ENCODE measurements around the gene STIL. TPM values are rescaled to one million over a fixed set of nuclear protein-coding genes. Genes with fewer than 3 reads are reported as not detected.
"Not testable (repeated sequence)": the region's sequence is repeated elsewhere in the genome, so short reads cannot be mapped to it uniquely, and the experiment has no call there.

Gene STIL
- total RNA-seq, 1 donor from 2014 or later, result 6.1 TPM

GRCh38 chr1:47317841-47318240 is 3.9 kb upstream of the STIL start:
- no peak for DNase-seq

DNA sequence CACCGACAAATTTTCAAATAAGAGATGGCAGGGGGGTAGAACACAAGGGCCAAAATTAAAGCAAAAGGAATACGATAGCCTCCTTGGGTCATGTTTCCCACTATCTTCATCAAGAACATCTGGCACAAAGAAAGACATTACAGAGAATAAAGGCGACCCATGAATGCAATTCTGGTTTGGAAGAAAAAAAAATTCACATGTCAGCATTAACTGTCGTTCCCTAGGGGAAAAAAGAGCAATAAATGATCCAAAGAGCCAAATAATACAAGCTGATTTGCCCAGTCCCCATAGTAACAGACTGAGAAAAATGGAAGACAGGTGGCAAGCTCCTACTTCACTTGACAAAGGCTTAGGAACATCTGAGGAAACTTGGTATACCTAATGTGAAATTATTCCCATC is 4.5 kb downstream of the STIL start:
- DNase-seq, result no peak

GRCh38 chr1:47302472-47302871 is 11.5 kb downstream of the STIL start:
- DNase-seq, result no peak

DNA sequence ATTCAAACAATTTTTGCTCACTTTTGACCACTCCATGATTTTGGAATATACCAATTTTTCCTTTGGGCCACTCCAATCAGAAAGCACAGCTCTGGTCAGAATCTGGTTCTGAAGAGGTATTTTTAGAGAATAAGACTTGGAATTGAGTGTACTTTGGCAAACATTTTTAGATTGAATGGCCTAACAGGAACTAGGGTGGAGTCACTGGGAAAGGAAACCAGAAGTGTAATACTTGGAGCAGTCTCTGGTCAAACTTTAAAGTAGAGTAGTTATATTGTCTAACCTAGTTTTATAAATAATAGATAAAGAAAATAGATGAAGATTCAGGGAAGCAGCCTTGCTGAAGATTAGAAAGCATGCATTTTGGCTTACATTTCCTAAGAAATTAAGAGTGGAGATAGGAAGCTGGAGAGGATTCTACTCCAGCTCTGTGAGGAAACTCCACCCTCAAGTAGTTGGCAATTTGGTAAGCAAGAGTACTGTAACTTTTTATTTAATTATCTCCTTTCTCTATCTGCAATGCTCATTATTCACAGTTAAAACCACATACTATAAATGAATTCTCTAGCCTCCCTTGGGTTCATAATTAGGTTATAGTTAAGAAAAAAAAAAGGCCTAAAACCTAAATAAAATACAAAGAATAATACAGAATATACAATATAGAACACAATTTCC is 15.8 kb downstream of the STIL start:
- peak; percentile 30 for DNase-seq

- DNase-seq, result no peak
Measured at GRCh38 chr1:47295579-47295978, 18.4 kb downstream of the STIL start.

DNA sequence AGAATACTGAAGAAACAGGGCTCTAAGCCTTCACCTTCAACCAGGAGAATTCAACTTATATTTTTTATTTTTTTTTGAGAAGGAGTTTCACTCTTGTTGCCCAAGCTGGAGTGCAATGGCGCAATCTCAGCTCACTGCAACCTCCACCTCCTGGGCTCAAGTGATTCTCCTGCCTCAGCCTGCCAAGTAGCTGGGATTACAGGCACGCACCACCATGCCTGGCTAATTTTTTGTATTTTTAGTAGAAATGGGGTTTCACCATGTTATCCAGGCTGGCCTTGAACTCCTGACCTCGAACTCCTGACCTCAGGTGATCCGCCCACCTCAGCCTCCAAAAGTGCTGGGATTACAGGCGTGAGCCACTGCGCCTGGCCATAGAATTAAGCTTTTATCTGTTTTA is 19.1 kb downstream of the STIL start:
- DNase-seq, result not testable (repeated sequence)

GRCh38 chr1:47288116-47288515 is 25.8 kb downstream of the STIL start:
- not testable (repeated sequence) for DNase-seq

DNA sequence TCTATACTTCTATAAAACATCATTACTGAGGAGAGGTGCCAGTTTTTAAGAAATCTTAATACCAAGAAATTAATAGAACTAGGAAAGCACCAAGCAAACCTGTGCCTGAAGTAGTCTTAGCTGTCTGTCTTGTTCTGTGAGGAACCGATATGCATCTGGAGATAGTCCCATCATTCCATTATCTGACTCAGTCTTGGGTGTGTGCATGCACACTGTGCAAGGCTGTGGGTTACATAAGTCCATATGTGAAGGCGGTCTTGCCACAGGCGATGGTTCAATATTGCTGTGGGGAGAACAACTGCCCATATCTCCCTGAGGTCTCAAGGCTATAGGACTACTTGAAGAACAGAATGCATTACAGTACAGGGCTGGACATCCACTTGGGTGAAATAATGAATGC is 33.8 kb downstream of the STIL start:
- DNase-seq, result no peak

- no peak for DNase-seq
Measured at GRCh38 chr1:47276850-47277249, 37.1 kb downstream of the STIL start.

- DNase-seq, result not testable (repeated sequence)
Measured at GRCh38 chr1:47275811-47276210, 38.1 kb downstream of the STIL start.

- DNase-seq, result not testable (repeated sequence)
Measured at GRCh38 chr1:47265529-47265928, 48.4 kb downstream of the STIL start.

DNA sequence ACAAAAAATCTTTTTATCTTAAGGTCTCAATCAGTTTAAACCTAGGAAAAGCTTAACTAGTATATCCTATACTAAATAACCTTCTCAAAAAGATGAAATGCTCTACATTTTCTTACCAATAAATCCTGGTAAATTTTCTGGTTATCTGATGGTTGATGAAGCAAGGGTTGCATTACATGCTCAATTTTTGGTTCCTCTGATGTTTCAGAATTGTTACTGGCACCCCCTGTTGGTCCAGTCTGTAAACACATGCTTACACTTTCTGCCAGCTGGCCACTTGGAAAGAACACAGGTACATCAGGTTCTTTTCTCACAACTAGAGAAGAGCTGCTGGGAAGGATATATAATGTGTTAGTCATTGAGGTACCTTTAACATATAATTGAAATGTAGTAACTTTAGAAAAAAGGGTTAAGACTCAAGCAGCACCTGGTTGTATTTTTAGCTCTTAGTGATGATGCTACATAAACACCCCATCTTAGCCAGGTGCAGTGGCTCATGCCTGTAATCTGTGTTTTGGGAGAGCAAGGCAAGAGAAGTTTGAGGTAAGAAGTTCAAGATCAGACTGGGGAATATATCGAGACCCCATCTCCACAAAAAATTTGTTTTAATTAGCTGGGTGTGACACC is 51.0 kb downstream of the STIL start:
- peak; percentile 84 for DNase-seq

- no peak for DNase-seq
Measured at GRCh38 chr1:47257224-47257623, 56.7 kb downstream of the STIL start.

GRCh38 chr1:47252795-47253194 is 61.2 kb downstream of the STIL start:
- DNase-seq, result no peak

GRCh38 chr1:47252369-47252768 is 61.6 kb downstream of the STIL start:
- DNase-seq, result no peak

- no peak for DNase-seq
Measured at GRCh38 chr1:47249755-47250154, 64.2 kb downstream of the STIL start.

DNA sequence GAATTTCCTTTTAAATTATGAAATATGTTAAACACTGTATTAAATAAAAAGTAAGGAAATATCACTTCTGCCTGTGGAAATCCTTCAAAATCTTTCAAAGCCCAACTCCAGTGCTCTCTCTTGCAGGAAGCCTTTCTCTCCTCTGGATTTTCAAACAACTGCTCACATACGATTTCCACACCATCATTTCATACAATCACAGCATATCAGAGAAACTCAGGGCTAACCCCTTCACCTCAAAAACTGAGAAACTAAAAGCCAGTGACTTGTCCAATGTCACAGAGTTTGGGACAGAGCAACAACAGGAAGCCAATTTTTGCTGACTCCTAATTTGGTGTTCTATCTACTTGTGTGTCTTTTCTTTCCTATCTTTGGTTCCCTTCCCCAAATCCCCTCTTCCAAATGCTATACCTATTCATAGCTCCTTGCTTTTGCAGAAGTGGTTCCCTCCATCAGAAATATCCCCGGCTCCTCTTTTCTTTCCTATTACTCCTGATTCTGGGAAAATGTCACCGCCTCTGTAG is 69.5 kb downstream of the STIL start:
- no peak for DNase-seq

DNA sequence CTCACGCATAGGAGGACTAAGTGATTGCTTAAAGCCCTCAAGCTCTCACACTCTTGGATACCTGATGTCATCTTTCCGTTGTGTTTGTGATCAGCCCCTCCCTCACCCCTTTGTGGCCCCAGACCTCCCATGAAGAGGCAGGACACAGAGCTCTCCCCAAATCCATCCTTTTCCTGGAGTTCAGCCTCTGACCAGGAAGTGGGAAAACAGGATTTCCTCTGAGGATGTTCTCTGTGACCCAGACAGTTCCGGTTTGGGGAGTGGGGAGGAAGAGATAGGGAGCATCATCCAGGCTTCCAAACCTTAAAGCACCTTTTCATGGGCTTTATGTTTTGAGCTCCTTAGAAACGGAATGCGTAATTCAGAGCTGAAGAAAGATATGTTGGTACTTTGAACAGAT is 70.0 kb downstream of the STIL start:
- peak; percentile 10 for DNase-seq

GRCh38 chr1:47241114-47242113 is 72.5 kb downstream of the STIL start:
- peak; percentile 71 for DNase-seq

DNA sequence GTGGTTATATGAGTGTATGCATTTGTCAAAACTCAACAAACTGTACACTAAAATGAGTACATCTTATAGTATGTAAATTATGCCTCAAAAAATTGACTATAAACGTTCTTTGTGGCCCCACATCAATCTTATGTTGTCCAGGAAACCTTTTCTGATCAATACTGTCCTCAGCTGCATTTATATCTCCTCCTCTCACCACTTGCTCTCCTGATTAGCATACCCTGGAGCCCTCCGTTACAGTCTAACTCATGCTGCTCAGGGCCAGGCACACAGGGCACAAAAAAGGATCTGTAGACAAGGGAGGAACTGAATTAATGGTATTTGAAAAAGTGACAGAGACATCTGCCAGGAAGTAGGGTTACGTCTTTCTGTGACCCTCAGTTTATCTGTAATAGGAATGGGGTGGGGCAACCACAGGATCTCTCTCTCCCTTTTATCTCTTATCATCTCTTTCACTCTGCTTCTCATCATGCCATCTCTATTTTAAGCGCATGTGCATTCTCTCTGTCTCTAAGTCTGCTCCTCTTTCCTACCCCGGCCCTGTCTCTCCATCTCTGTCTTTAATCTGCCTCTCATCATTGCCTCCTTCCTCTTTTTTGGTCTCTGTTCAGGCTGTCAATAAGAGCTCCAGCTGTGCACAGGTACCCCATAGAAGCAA is 74.9 kb downstream of the STIL start:
- no peak for DNase-seq

GRCh38 chr1:47235806-47236205 is 78.1 kb downstream of the STIL start:
- no peak for DNase-seq

DNA sequence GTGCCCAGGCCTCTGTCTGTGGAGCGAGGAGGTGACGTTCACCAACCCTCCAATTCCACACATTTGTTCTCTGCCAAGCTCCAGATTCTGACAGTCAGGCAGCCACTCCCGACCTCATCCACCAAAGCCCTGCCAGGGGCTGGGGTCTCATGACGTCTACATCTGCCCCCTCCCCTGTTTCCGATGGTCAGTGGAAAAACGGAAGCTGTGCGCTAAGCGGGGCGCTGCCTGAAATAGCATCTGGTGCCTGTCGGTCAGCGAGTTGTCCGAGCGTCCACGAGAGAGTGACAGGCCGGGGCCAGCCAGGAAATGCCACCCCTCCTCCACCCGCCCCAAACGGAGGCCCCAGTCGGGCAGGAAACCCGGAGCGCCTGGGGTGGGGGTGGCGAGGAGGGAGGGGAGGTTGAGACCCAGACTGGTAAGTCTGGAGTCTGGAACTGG is 78.7 kb downstream of the STIL start:
- DNase-seq, result peak; percentile 72

Measured in dermis blood vessel endothelial cell (primary cell).